IPS DF 19.7 (cell line): Measurements from ENCODE around the gene TIMM50.

Experiments
- DNase-seq: peaks from one replicate; pipeline ENCODE4 v3.0.0-alpha.2; 2013; ENCODE audit warnings: low read depth, low spot score

The TIMM50 gene

DNA sequence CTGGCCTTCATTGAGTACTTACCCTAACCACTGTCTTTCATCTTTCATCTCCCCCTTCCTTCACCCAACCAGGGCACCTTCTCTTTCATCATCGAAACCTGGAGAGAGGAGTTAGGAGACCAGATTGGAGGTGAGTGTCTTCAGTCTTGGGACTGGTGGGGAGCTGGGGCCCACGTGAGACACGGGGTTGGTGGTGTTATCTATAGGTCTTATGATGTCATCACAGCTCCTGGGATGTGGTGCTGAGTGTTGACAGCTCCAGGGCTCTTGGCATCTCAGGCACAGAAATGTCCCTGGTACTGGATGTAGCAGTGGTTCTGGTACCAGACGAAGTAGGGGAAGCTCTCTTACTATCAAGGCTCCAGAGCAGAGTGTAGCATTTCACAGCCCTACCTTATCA is 19.9 kb downstream of the TIMM50 start:
- no peak for DNase-seq

DNA sequence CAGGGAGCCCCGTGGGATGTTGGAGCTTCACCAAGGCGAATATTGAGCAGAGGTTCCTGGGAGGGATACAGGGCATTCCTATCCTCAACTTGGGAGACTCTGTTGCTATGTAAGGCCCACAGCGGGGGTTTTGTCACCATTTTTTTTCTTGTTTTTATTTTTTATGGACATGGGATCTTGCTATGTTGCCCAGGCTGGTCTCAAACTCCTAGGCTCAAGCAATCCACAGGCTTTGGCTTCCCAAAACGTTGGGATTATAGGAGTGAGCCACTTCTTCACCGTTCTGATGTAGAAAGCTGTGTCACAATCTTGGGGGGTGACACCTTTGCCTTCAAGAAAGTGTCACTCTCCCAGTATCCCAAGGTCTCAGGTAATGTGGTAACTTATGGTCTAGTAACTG is 20.7 kb downstream of the TIMM50 start:
- no peak for DNase-seq

DNA sequence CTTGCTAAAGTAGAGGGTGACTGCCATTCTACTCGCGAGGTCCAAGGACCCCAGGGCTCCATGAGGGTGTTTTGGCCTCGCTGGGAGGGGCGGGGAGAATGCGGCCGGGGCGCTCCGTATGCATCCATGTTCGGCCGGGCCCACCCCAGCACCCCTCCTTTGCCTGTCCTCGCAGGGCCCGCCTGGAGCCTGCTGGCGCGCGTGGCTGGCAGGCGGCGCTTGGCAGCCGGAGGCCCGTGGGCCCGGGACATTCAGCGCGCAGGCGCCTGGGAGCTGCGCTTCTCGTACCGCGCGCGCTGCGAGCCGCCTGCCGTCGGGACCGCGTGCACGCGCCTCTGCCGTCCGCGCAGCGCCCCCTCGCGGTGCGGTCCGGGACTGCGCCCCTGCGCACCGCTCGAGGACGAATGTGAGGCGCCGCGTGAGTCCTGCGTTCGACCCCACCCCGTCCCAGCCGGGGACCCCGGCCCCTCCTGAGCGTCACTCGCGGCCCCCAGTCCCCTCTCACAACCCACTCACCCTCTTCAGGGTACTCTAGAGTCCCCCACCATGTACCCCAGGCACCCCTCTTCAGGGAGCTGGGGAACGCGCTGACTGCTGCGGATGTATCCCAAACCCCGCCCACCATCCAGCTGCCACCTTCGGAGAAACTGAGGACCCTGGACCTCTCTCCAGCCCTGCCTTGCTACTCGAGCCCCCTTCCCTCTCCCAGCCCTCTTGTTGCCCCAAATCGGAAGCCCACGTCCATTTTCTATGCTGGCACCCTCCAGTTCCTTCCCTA is 22.2 kb downstream of the TIMM50 start:
- DNase-seq = no peak

DNA sequence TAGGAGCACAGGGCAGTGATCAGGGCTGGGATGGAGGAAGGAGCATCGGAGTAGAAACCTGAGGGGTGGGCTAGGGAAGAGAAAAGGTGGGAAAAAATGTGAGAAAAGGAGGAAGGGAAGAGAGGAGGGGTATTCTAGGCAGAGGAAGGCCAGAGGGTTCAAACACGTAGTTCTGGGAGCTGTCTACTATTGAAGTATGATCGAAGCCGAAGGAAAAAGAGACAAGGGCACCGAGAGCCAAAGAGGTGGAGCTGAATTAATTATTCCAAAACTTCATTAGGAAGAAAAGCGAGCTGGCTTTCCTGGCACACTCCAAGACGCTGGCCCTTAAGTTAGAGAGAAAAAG is 25.9 kb downstream of the TIMM50 start:
- no peak for DNase-seq

DNA sequence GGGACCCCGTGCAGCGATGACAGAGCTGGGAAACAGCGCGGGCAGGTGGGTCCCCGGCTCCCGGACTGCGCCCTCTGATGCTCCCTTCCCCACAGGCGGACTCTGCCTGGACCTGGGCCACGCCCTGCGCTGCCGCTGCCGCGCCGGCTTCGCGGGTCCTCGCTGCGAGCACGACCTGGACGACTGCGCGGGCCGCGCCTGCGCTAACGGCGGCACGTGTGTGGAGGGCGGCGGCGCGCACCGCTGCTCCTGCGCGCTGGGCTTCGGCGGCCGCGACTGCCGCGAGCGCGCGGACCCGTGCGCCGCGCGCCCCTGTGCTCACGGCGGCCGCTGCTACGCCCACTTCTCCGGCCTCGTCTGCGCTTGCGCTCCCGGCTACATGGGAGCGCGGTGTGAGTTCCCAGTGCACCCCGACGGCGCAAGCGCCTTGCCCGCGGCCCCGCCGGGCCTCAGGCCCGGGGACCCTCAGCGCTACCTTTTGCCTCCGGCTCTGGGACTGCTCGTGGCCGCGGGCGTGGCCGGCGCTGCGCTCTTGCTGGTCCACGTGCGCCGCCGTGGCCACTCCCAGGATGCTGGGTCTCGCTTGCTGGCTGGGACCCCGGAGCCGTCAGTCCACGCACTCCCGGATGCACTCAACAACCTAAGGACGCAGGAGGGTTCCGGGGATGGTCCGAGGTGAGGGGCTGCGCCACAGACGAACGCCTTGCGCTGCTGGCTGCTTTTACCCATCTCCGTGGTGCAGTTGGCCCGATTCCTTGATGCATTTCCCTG is 26.5 kb downstream of the TIMM50 start:
- no peak for DNase-seq

DNA sequence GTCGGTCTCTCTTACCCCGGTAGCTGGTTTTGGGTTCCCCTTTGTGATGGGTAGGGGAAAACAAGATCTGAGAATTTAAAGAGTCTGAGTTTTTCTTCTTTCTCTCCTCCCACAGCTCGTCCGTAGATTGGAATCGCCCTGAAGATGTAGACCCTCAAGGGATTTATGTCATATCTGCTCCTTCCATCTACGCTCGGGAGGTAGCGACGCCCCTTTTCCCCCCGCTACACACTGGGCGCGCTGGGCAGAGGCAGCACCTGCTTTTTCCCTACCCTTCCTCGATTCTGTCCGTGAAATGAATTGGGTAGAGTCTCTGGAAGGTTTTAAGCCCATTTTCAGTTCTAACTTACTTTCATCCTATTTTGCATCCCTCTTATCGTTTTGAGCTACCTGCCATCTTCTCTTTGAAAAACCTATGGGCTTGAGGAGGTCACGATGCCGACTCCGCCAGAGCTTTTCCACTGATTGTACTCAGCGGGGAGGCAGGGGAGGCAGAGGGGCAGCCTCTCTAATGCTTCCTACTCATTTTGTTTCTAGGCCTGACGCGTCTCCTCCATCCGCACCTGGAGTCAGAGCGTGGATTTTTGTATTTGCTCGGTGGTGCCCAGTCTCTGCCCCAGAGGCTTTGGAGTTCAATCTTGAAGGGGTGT is 27.2 kb downstream of the TIMM50 start:
- DNase-seq = no peak

DNA sequence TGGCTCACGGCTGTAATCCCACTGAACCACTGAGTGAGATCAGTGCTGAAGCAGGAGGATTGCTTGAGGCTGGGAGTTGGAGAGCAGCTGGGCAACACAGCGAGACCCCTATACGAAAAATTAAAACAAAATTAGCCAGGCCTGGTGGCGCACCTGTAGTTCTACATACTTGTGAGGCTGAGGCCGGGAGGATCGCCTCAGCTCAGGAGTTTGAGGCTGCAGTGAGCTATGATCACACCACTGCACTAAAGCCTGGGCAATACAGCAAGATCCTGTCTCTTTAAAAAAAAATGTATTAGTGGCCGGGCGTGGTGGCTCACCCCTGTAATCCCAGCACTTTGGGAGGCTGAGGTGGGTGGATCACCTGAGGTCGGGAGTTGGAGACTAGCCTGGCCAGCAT is 28.0 kb downstream of the TIMM50 start:
- no peak for DNase-seq

DNA sequence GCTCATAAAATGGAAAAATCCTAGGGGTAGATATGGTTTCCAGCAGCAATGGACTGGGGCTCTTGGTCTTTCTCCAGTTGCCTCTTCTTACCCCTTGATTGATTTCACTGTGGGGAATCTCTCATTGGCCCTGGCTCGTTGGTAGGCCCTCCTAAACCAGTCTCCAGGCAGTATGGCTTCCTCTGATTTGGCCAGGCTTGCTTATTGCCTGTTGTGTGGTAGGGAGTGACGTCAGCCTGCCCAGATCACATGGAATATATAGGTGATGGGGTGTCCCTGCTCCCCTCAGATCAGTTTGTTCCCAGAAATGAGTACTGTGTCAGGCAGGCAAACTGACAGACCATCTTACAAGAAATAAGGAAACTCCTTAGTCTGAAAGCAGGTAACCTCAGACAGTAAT is 28.6 kb downstream of the TIMM50 start:
- DNase-seq = no peak

DNA sequence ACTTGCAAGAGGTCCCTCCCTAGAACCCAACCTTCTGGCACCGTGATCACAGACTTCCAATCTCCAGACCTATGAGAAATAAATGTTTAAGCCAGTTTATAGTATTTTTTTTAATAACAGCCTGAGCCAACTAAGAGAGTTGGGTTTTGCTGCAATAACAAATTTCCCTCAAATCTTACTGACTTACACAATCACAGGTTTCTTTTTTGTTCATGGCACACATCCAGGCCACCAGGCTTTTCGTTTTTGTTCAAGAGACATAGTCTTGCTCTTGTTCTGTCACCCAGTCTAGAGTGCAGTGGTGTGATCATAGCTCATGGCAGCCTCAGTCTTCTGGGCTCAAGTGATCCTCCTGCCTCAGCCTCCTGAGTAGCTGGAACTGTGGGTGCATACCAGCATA is 32.4 kb downstream of the TIMM50 start:
- no peak for DNase-seq

DNA sequence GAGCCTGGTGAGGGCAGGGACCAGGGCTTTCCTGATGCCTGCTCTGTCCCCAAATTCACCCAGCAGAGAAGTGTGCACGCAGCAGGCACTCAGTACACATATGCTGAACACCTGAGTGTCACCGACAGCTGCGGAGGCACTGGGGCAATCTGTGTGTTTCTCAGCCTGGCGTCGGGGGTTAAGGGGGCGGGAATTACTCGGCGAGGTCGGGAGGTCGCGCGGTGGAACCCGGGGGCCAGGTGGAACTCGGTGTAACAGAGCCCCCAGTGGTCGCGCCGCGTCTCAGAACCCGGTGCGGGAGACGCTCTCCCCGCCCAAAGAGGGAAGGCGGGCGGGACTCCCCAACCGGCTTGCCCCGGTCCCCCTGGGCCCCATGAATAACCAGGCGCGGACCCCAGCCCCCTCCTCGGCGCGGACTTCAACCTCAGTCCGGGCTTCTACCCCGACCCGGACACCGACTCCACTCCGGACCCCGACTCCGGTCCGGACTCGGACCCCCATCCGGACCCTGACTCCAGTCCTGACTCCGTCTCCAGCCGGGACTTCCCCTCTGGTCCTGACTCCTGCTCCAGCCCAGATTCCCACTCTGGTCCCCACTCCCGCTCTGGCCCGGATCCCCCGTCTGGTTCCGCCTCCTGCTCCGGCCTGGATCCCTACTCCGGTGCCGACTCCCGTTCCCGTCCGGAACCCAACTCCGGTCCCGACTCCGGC is 34.4 kb downstream of the TIMM50 start, which contains the start of gene SELENOV:
Gene SELENOV (plus strand): TSS at position 300 of the 711 bp plus-strand sequence. CDS start 74 bp downstream, at position 374.
- DNase-seq = peak; percentile 90

DNA sequence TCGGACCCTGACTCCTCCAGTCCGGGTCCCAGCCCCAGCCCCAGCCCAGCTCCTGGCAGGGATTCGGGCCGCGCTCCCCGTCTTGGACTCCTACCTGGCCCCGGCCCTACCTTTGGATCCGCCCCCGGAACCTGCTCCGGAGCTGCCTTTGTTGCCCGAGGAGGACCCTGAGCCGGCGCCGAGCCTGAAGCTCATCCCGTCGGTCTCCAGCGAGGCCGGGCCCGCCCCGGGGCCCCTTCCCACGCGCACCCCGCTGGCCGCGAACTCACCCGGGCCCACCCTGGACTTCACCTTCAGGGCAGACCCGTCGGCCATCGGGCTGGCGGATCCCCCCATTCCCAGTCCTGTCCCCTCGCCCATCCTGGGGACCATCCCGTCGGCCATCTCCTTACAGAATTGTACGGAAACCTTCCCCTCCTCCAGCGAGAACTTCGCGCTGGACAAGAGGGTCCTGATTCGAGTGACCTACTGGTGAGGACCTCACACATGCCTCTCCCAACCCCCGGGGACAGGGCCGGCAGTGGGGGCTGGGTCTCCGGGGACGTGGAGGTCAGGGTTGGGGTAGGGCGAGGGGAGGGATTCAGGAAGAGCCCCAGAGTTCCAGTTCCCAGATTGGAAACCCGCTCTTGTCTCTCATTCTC is 35.0 kb downstream of the TIMM50 start:
- no peak for DNase-seq

DNA sequence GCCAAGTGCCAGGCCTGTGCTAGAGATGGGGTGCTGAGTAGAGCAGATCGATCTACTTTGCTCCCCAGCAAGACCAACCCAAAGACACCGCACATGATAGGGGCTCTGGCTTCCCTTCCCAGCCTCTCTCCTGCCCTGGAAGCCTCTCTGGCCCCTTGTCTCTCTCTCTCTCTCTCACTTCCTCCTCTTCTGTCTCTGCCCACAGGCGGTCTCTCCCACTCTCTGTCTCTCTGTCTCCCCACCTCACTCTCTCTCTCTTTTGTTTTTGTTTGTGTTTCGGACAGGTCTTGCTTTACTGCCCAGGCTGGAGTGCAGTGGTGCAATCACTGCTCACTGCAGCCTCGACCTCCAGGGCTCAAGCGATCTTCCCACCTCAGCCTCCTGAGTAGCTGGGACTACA is 35.6 kb downstream of the TIMM50 start:
- no peak for DNase-seq

DNA sequence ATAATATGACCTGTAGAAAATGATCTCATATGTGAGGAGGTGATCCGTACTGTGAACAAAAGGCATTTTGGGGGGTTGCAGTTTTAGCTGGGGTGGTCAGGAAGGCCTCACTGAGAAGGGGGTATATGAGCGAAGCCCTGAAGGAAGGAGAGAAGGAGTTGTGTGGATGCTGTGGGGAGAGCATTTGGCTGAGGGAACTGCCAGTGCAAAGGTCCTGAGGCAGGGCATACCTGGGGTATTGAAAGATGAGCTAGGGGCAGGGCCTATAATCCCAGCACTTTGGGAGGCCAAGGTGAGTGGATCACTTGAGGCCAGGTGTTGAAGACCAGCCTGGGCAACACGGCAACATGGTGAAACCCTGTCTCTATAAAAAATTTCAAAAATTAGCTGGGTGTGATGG is 36.8 kb downstream of the TIMM50 start:
- no peak for DNase-seq

DNA sequence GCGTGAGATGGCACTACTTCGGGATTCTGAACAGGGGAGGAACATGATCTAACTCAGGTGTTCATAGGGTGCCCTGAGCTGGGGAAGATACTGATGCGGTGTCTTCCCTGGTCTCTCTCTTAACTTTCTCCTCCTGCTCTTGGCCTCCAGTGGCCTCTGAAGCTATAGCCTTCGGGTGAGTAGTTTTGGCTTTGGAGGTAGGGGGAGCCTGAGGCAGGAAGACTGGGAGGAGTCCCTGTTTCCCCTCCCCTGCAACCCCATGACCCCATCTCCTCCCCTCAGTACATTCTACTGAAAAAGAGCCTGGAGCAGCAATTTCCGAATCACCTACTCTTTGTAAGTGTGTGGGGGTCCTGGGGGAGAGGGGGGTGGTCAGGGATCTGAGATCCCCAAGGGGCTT is 37.8 kb downstream of the TIMM50 start:
- DNase-seq = no peak

DNA sequence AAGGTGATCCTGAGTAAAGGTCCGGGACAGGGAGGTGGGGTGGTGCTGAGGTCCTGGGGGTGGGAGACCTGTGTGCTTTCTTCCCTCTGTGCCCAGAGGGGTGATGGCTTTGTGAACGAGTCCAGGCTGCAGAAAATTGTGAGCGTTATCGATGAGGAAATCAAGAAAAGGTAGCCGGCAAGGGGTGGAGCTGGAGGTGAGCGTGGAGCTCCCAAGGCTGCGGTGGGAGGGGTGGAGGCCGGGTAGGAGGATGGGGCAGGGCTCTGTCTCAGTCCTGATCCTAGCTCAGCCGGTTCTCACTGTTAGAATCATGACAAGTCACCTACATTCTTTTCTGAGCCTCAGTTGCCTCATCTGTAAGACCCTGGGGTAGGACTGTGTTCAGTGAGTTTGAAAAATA is 38.3 kb downstream of the TIMM50 start:
- DNase-seq = no peak

DNA sequence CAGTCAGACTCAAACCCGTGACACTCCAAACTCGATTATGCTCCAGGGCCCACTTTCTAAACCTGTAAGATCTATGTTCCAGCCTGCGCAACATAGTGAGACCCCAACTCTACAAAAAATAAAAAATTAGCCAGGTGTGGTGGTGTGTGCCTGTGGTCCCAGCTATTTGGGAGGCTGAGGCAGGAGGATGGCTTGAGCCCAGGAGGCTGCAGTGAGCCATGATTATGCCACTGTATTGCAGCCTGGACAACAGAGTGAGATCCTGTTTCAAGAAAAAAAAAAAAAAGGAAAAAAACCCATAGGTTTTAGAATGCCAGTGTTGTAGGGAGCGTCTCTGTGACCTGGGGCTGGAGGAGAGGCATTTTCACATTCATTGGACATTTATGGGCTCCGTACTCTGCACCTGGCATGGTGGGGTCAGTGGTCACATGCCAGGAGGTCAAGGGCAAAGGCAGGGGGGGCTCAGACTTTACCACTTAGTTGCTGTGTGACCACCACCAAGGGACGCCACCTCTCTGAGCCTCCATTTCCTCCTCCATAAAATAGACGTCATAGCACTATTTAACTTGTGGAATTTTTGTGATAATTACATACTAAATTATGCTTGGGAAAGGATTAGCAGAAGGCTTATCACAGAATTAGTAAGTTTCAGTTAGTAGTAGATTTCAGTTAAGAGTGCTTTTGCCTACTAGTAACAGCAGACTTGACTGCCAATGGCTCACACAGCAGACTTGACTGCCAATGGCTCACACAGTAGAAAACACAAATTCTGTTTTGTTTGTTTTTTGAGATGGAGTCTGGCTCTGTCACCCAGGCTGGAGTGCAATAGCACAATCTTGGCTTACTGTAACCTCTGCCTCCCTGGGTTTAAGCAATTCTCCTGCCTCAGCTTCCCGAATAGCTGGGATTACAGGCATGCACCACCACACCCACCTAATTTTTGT is 40.2 kb downstream of the TIMM50 start:
- no peak for DNase-seq

DNA sequence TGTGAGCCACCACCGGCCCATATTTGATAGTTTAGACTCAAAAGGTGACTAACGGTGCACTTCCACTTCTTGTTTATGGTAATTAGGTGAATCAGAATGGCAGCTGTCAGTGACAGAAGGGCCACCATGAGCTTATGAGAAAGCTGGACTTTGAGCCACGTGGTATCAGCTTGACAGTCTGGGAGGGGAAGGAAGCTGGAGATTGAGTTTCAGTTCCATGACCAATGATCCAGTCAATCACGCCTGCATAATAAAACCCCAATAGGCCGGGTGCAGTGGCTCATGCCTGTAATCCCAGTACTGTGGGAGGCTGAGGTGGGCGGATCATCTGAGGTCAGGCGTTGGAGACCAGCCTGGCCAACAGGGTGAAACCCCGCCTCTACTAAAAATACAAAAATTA is 43.9 kb downstream of the TIMM50 start:
- no peak for DNase-seq

DNA sequence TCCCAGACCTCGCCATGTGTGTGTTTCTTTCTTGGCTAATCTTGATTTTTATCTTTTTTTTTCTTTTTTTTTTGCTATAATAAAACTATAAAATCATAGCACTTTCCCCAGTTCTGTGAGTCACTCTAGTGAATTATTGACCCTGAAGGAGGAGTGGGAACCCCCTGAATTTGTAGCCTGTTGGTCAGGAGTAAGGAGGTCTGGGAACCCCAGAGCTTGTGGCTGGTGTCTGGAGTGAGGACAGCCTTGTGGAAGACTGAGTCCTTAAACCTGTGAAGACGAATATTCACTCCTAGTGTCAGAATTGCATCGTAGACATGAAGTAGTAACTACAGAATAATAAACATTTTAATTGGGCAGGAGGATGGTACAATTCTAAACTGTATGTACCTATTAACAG is 44.6 kb downstream of the TIMM50 start:
- no peak for DNase-seq

DNA sequence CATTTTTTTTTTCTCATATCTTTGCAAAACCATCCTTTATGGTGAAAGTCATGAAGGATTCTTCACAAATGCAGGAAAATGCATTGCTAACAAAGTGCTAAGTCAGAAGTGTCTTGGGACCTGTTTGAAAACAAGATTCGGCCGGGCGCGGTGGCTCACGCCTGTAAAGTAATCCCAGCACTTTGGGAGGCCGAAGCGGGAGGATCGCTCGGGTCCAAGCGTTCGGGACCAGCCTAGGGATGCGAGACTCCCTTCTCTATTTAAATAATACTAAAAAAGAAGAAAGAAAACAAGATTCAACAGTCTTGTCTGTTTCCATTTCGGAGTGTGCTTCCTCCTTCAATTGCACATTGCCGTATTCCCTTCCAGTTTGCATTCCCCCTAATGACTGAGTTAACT is 51.2 kb downstream of the TIMM50 start:
- no peak for DNase-seq

DNA sequence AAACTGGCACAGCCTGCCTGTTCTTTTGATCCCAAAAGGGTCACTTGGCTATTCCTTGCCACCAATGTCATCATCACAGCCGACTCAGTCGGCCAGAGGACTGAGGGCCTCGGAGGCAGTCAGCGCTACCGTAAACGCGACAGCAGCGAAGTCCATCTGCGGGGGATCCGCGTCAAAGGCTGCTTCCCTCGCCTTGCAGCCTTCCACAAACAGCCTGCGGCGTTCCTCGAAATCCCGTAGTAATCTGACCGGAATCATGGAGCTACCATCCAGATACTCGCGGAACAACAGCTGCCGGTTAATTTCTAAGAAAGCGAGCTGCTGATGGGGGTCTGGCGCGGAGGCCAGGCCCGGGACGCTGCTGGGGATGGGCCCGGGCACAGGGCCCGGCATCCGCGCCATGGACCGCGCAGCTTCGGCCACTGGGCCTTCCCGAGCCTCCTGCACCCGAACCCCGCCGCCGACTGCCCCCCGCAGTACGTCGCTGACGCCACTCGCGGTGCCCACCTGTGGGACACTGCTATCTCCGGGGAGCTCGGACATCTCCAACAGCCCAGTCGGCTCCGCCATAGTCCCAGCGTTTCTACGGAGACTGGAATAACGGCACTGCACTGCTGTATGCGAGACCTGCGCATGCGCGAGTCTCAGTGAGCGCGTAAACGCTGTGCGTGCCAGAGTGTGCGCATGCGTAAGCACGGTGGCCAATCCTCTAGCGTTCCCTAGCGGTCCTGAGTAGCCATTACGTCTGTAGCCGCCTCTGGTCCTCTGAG is 51.8 kb downstream of the TIMM50 start, which contains the start of gene EID2B:
Gene EID2B (minus strand): TSS at position 620 of the 770 bp plus-strand sequence. CDS start 50 bp downstream, at position 570.
- peak; percentile 78 for DNase-seq
